MV-4-11 (cell line): ENCODE data around the gene OPRD1.

ENCODE experiments used
- DNase-seq: peaks from one replicate; lab custom pipeline; 2025; lab: John Stamatoyannopoulos, UW

OPRD1 gene

GRCh38 chr1:28910379-28911115, 98.6 kb downstream of the OPRD1 start:
- no peak for DNase-seq

- DNase-seq, result no peak
Observed at GRCh38 chr1:28913786-28914227, 101.8 kb downstream of the OPRD1 start.

- peak; percentile 90 for DNase-seq
Observed at GRCh38 chr1:28914228-28915030, 102.5 kb downstream of the OPRD1 start, which contains the start of gene EPB41. Gene EPB41 (plus strand): TSS chr1:28914569. CDS start chr1:28987438, 72,869 bp downstream.

- no peak for DNase-seq
Observed at GRCh38 chr1:28915031-28915895, 103.3 kb downstream of the OPRD1 start.

GRCh38 chr1:28917757-28918118, 105.8 kb downstream of the OPRD1 start:
- no peak for DNase-seq
